ENCODE measurements around the gene ADNP2. TPM values are rescaled to one million over a fixed set of nuclear protein-coding genes. Genes with fewer than 3 reads are reported as not detected.

The ADNP2 gene
- total RNA-seq, 1 donor from 2014 or later: 28.4 TPM

- Mint-ChIP-seq H3K27me3 (no peaks in the 10 kb centered on the region), H3K4me3 (no peak overlapping the region), H3K9me3 (no peaks in the 10 kb centered on the region), H3K27ac (no peak overlapping the region), H3K4me1 (ENCODE audit: unreplicated experiment) (peaks cover 4% of the 10 kb centered on the region), H3K36me3 (peaks cover 15% of the 10 kb centered on the region)
- TF ChIP-seq CTCF (conservative IDR thresholded peaks at IDR 0.05): no peak
- DNase-seq (ENCODE audit: extremely low spot score, unreplicated experiment): no peak
Measured at GRCh38 chr18:80149667-80150066, 40.6 kb downstream of the ADNP2 start.

GRCh38 chr18:80154293-80154692 lies 45.2 kb downstream of the ADNP2 start:
- no peak overlapping the region for H3K4me3 Mint-ChIP-seq
- no peaks in the 10 kb centered on the region for H3K27me3 Mint-ChIP-seq
- peaks cover 9% of the 10 kb centered on the region for H3K36me3 Mint-ChIP-seq
- H3K4me1 Mint-ChIP-seq (ENCODE audit: unreplicated experiment): no peaks in the 10 kb centered on the region
- DNase-seq (ENCODE audit: extremely low spot score, unreplicated experiment): no peak
- TF ChIP-seq CTCF (conservative IDR thresholded peaks at IDR 0.05): peak; percentile 59
- no peaks in the 10 kb centered on the region for H3K9me3 Mint-ChIP-seq
- no peak overlapping the region for H3K27ac Mint-ChIP-seq

GRCh38 chr18:80157708-80158343 lies 48.8 kb downstream of the ADNP2 start:
- Mint-ChIP-seq H3K27me3 (no peaks in the 10 kb centered on the region), H3K4me1 (ENCODE audit: unreplicated experiment) (no peaks in the 10 kb centered on the region), H3K27ac (no peak overlapping the region), H3K36me3 (peaks cover 19% of the 10 kb centered on the region), H3K9me3 (no peaks in the 10 kb centered on the region), H3K4me3 (no peak overlapping the region)
- peak; percentile 98 for TF ChIP-seq CTCF (conservative IDR thresholded peaks at IDR 0.05)
- DNase-seq (ENCODE audit: extremely low spot score, unreplicated experiment): no peak

GRCh38 chr18:80158365-80158764 lies 49.3 kb downstream of the ADNP2 start:
- peaks cover 23% of the 10 kb centered on the region for H3K36me3 Mint-ChIP-seq
- DNase-seq (ENCODE audit: extremely low spot score, unreplicated experiment): no peak

GRCh38 chr18:80159713-80160636 lies 50.9 kb downstream of the ADNP2 start:
- Mint-ChIP-seq H3K27ac (no peak overlapping the region), H3K27me3 (no peaks in the 10 kb centered on the region), H3K4me3 (no peak overlapping the region), H3K36me3 (peaks cover 31% of the 10 kb centered on the region), H3K9me3 (peaks cover 8% of the 10 kb centered on the region), H3K4me1 (ENCODE audit: unreplicated experiment) (no peaks in the 10 kb centered on the region)
- no peak for TF ChIP-seq CTCF (conservative IDR thresholded peaks at IDR 0.05)
- DNase-seq (ENCODE audit: extremely low spot score, unreplicated experiment): peak; percentile 66

More at GRCh38 chr18:80158365-80158764, 49.3 kb downstream of the ADNP2 start:
- Mint-ChIP-seq H3K4me3 (no peak overlapping the region), H3K4me1 (ENCODE audit: unreplicated experiment) (no peaks in the 10 kb centered on the region), H3K9me3 (no peaks in the 10 kb centered on the region), H3K27me3 (no peaks in the 10 kb centered on the region), H3K27ac (no peak overlapping the region)
- no peak for TF ChIP-seq CTCF (conservative IDR thresholded peaks at IDR 0.05)

All from type B pancreatic cell (in vitro differentiated cells).